ENCODE results near the gene TWIST2. TPM values are rescaled to one million over a fixed set of nuclear protein-coding genes. Genes with fewer than 3 reads are reported as not detected.

TWIST2 gene
- total RNA-seq, 4 donors from 2014 or later = 1.4 to 41.3 (median 15.7) TPM

DNA sequence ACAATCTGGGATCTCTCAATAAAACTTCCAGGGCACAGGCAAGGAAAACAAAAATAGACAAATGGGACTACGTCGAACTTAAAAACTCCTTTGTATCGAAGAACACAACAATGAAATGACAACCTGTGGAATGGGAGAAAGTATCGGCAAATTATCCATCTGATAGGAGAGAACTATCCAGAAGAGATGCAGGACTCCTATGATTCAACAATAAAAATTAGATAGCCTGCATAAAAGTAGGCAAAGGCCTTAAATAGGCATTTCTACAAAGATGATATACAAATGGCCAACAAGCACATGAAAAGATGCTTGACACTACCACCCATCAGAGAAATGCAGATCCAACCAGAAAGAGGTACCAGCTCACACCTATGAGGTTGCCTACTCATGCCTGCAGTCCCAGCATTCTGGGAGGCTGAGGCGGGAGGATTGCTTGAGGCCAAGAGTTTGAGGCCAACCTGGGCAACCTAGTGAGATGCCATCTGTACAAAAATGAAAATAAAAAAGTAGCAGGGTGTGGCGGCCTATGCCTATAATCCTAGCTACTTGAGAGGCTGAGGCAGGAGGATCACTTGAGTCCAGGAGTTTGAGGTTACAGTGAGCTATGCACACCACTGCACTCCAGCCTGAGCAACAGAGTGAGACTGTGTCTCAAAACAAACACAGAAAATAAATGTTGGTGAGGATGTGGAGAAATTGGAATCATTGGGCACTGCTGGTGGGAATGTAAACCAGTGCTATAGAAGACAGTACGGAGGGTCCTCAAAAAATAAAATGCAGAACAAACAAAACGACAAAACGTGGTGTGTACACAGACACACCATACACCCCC lies 21.6 kb downstream of the TWIST2 start:
- H3K36me3 ChIP-seq = no peaks in the 10 kb centered on the region
- TF ChIP-seq, protein P1, sequence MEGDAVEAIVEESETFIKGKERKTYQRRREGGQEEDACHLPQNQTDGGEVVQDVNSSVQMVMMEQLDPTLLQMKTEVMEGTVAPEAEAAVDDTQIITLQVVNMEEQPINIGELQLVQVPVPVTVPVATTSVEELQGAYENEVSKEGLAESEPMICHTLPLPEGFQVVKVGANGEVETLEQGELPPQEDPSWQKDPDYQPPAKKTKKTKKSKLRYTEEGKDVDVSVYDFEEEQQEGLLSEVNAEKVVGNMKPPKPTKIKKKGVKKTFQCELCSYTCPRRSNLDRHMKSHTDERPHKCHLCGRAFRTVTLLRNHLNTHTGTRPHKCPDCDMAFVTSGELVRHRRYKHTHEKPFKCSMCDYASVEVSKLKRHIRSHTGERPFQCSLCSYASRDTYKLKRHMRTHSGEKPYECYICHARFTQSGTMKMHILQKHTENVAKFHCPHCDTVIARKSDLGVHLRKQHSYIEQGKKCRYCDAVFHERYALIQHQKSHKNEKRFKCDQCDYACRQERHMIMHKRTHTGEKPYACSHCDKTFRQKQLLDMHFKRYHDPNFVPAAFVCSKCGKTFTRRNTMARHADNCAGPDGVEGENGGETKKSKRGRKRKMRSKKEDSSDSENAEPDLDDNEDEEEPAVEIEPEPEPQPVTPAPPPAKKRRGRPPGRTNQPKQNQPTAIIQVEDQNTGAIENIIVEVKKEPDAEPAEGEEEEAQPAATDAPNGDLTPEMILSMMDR (IDR thresholded peaks at IDR 0.05) = no peak
- TF ChIP-seq POLR2A (IDR thresholded peaks at IDR 0.05) = no peak
- H3K9me3 ChIP-seq = no peaks in the 10 kb centered on the region
- peaks cover 0 to 15% (median 2%) of the 10 kb centered on the region in 4 donors for H3K4me1 ChIP-seq
- no peaks in the 10 kb centered on the region for H3K27me3 ChIP-seq
- H3K27ac ChIP-seq = peak overlapping the region in 1 of 4 donors; percentile 0
- no peak for DNase-seq
- no peak overlapping the region for H3K4me3 ChIP-seq

DNA sequence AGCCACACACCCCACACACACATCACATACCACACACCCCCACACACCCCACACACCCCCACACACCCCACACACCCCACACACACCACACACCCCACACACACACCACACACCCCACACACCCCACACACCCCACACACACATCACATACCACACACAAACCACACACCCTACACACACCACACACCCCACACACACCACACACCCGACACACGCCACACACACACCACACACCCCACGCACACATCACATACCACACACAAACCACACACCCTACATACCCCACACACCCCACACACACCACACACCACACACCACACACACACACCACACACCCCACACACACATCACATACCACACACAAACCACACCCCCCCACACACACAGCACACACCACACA lies 22.4 kb downstream of the TWIST2 start:
- Histone ChIP-seq H3K9me3 (no peaks in the 10 kb centered on the region), H3K27ac (no peak overlapping the region), H3K4me3 (no peak overlapping the region), H3K36me3 (no peaks in the 10 kb centered on the region), H3K4me1 (peaks cover 0 to 8% (median 0%) of the 10 kb centered on the region in 4 donors), H3K27me3 (no peaks in the 10 kb centered on the region)
- DNase-seq = peak in 1 of 3 donors; percentile 22
- TF ChIP-seq, protein P1 (IDR thresholded peaks at IDR 0.05) = no peak
- no peak for TF ChIP-seq POLR2A (IDR thresholded peaks at IDR 0.05)

DNA sequence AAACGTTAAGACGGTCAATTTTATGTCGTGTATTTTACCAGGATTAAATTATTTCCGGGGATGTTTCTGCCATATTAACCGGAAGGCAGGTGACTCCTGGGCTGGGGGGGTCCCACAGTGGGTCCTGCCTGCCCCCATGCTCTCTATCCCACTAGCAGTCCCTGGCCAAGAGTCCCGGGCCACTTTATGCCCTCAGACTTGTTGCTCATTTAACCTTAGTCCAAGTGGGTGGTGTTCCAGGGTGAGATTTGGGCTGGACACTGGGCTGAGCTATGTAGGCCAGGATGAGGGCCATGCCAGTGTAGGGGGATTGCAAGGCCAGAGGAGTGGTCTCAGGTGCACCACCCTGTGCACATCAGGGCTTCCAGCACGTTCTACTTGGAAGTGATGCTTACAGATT lies 24.1 kb downstream of the TWIST2 start:
- Histone ChIP-seq H3K36me3 (no peaks in the 10 kb centered on the region), H3K27ac (no peak overlapping the region), H3K4me3 (no peak overlapping the region), H3K4me1 (peaks cover 0 to 7% (median 0%) of the 10 kb centered on the region in 4 donors), H3K9me3 (no peaks in the 10 kb centered on the region), H3K27me3 (no peaks in the 10 kb centered on the region)
- TF ChIP-seq, protein P1 (IDR thresholded peaks at IDR 0.05) = no peak
- no peak for TF ChIP-seq POLR2A (IDR thresholded peaks at IDR 0.05)
- DNase-seq = peak in 1 of 3 donors; percentile 29

DNA sequence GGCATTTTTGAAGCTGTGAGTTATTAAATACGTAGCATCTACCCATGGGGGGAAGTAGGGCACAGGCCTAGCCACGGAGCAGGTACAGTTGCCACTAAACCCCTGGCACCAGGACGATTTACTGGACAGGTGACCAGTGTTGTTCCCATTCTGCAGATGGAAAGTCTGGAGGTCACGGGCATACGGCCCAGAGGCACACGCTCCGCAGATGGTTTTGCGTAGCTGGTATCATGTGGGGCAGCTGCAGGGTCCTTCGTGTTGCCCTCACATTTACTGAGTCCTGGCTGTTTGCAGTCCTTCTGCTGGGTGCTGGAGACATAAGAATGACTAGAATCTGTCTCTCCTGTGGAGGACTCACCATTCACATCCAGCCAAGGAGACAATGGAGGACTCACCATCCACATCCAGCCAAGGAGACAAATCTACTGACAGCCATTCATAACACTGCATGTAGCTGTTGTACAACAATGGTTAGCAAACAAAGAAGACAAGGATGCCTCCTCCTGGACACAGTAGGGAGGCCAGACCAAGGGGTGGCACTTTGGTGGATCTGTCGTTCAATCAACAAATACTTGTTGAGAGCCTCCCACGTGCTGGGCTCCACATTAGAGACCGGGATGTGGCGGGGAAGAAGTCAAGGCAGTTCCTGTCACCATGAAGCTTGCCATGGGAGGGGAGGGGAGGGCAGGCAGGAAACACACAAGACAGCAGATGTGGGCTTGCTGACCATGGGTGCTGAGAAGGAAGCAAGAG lies 24.9 kb downstream of the TWIST2 start:
- DNase-seq = peak in 1 of 3 donors; percentile 24
- Histone ChIP-seq H3K9me3 (no peaks in the 10 kb centered on the region), H3K27me3 (no peaks in the 10 kb centered on the region), H3K4me1 (peaks cover 0 to 7% (median 0%) of the 10 kb centered on the region in 4 donors), H3K4me3 (no peak overlapping the region), H3K27ac (no peak overlapping the region), H3K36me3 (no peaks in the 10 kb centered on the region)
- TF ChIP-seq POLR2A (IDR thresholded peaks at IDR 0.05) = no peak
- TF ChIP-seq, protein P1 (IDR thresholded peaks at IDR 0.05) = no peak

DNA sequence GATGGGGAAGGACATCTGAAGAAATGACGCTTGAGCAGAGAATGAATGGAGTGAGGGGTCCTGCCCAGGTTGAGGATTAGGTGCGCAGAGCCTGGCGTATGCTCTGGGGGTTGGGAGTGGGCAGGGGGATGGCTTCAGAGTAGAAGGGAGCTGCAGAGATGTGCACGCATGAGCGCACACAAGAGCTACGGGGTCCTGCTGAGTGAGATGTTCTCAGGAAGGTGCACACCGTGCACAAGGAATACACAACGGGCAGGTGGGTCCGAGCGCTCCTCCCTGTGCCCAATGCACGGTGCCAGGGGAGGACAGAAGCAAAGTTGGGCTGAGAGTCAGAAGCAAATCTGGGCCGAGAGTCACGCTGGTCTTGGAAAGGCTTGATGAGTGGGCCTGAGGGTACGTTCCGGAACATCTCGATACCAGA lies 25.5 kb downstream of the TWIST2 start:
- no peaks in the 10 kb centered on the region for H3K36me3 ChIP-seq
- H3K27me3 ChIP-seq = no peaks in the 10 kb centered on the region
- TF ChIP-seq, protein P1 (IDR thresholded peaks at IDR 0.05) = no peak
- TF ChIP-seq POLR2A (IDR thresholded peaks at IDR 0.05) = no peak
- no peaks in the 10 kb centered on the region for H3K9me3 ChIP-seq
- DNase-seq = peak in 1 of 3 donors; percentile 38
- H3K27ac ChIP-seq = no peak overlapping the region
- no peak overlapping the region for H3K4me3 ChIP-seq
- H3K4me1 ChIP-seq = peaks cover 0 to 6% (median 0%) of the 10 kb centered on the region in 4 donors
